Measurements from ENCODE around the gene ADAMTSL1.

DNA sequence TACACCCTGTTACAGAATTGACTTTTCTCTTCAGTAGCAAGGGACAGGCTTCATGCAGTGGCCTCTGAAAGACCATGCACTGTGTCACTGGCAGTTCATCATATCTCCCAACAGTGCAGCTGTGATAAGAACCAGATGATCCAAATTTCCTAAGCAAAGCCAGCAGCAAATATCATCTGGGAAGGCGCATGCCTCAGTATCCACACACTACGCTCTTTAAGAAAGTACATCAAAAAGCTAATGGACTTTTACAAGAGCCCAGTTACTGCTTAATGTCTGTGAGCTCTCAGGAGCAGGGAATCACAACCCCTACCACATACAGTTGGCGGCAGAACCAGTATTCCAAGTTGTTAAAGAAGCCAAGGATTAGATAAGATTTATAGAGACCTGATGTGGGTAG, 25.1 kb downstream of the ADAMTSL1 start:
- TF ChIP-seq TCF7L2 (IDR thresholded peaks at IDR 0.05; ENCODE audit: borderline replicate concordance, extremely low read depth, insufficient read depth, insufficient read length) (no peak), POLR2A (IDR thresholded peaks at IDR 0.05; ENCODE audit: borderline replicate concordance, extremely low read depth, insufficient read depth, insufficient read length) (no peak), POLR2AphosphoS5 (IDR thresholded peaks at IDR 0.05; ENCODE audit: low read depth, low read length) (no peak), FOSL1 (IDR thresholded peaks at IDR 0.05; ENCODE audit: low read depth) (no peak), EZH2phosphoT487 (IDR thresholded peaks at IDR 0.05; ENCODE audit: borderline replicate concordance) (no peak)
- TF ChIP-seq, protein P1, sequence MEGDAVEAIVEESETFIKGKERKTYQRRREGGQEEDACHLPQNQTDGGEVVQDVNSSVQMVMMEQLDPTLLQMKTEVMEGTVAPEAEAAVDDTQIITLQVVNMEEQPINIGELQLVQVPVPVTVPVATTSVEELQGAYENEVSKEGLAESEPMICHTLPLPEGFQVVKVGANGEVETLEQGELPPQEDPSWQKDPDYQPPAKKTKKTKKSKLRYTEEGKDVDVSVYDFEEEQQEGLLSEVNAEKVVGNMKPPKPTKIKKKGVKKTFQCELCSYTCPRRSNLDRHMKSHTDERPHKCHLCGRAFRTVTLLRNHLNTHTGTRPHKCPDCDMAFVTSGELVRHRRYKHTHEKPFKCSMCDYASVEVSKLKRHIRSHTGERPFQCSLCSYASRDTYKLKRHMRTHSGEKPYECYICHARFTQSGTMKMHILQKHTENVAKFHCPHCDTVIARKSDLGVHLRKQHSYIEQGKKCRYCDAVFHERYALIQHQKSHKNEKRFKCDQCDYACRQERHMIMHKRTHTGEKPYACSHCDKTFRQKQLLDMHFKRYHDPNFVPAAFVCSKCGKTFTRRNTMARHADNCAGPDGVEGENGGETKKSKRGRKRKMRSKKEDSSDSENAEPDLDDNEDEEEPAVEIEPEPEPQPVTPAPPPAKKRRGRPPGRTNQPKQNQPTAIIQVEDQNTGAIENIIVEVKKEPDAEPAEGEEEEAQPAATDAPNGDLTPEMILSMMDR (IDR thresholded peaks at IDR 0.05 in 2 of 3, conservative IDR thresholded peaks at IDR 0.05 in 1 of 3; ENCODE audit: borderline replicate concordance in 1 of 3, insufficient read depth in 1 of 3, low read depth in 2 of 3, low read length in 2 of 3) = no peak
